Activated naive CD8-positive, alpha-beta T cell treated with anti-CD3 and anti-CD28 coated beads for 36 hours (primary cell): ENCODE data around the gene ALPL. TPM values are rescaled to one million over a fixed set of nuclear protein-coding genes. Genes with fewer than 3 reads are reported as not detected.
A peak's percentile ranks its signal among the peaks of the same experiment; 100 is the strongest.

Source experiments
- DNase-seq: peaks from one replicate; pipeline ENCODE4 v3.0.0; 2021
- H3K27ac Mint-ChIP-seq: one replicate; pipeline ENCODE4 v1.8.0; 2022; ENCODE audit warnings: mild to moderate bottlenecking, moderate library complexity, mixed read lengths
- H3K27me3 Mint-ChIP-seq: one replicate; pipeline ENCODE4 v1.8.0; 2022; ENCODE audit warnings: mild to moderate bottlenecking, mixed read lengths
- H3K36me3 Mint-ChIP-seq: one replicate; pipeline ENCODE4 v1.8.0; 2021; ENCODE audit warnings: mild to moderate bottlenecking, mixed read lengths
- H3K4me1 Mint-ChIP-seq: one replicate; pipeline ENCODE4 v1.8.0; 2021; ENCODE audit warnings: mixed read lengths
- H3K4me3 Mint-ChIP-seq: one replicate; pipeline ENCODE4 v1.8.0; 2022; ENCODE audit warnings: mild to moderate bottlenecking, moderate library complexity, mixed read lengths
- H3K9me3 Mint-ChIP-seq: one replicate; pipeline ENCODE4 v1.8.0; 2022; ENCODE audit warnings: mixed read lengths
- total RNA-seq, 2 experiments: library from RNA; stranded (reverse); gene quantifications; one replicate each; pipeline ENCODE4 v1.2.3, GENCODE V29; 2021

Gene ALPL
- total RNA-seq, 2 experiments from 2014 or later: not detected

- Mint-ChIP-seq H3K36me3 (no peaks in the 10 kb centered on the region), H3K27ac (no peak overlapping the region), H3K4me3 (no peak overlapping the region), H3K9me3 (no peaks in the 10 kb centered on the region), H3K4me1 (no peaks in the 10 kb centered on the region), H3K27me3 (peaks cover 27% of the 10 kb centered on the region)
- no peak for DNase-seq
Measured at GRCh38 chr1:21534146-21534545, 24.9 kb downstream of the ALPL start.

DNA sequence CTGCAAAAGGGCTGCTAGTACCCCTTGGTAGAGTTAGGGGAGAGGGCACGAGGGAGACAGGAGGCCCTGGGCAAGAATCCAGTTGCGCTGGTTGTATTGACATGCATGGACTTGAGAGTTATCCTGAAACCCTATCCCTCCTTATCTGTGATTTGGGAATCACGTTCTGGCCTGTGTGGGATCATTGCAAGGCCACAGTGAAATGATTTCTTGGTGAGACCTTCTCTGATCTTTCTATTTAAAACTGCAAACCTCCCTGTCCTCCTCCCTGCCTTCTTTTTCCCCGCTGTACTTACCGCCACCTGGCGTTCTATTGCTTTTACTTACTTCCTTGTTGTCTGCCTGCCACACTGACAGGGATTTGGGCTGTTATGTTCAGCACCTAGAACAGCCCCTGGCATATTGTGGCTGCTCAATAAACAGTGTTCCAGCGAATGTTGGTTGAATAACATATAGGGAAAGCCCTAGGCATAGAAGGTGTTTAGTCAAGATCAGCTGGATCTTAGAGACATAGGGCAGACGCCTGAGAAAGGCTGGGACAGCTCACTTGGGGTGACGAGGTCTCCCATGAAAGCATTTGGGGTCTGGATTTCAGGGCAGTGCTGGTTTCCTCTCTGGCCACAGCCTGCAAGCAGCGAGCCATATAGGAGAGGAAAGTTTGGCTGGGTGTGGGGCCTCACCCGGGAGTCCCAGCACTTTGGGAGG, 25.6 kb downstream of the ALPL start:
- H3K4me3 Mint-ChIP-seq: no peak overlapping the region
- H3K27ac Mint-ChIP-seq: no peak overlapping the region
- DNase-seq: peak; percentile 15
- H3K9me3 Mint-ChIP-seq: no peaks in the 10 kb centered on the region
- H3K27me3 Mint-ChIP-seq: peaks cover 27% of the 10 kb centered on the region
- H3K36me3 Mint-ChIP-seq: no peaks in the 10 kb centered on the region
- H3K4me1 Mint-ChIP-seq: no peaks in the 10 kb centered on the region

GRCh38 chr1:21536218-21536617, 27.0 kb downstream of the ALPL start:
- Mint-ChIP-seq H3K4me3 (no peak overlapping the region), H3K27ac (no peak overlapping the region), H3K4me1 (no peaks in the 10 kb centered on the region), H3K36me3 (no peaks in the 10 kb centered on the region), H3K9me3 (no peaks in the 10 kb centered on the region), H3K27me3 (peaks cover 28% of the 10 kb centered on the region)
- no peak for DNase-seq

DNA sequence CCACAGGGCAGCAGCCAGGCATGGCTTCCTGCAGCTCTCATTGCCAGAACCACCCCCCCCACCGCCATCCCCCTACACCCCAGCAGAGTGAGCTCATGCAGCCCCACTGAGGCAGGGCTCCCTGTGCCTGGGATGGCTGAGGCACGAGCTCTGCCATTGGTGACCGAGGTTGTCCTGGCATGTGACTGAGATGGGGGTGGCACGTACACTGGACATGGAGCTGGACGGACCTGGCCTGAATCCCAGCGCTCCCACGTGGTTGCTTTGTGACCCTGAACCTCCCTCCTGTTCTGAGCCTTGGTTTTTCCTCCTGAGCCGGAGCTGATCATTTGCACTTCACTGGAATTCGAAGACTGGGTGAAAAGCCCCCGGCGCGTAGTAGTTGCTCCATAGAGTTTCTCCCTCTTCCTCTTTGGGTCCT, 28.3 kb downstream of the ALPL start:
- no peak for DNase-seq
- Mint-ChIP-seq H3K9me3 (no peaks in the 10 kb centered on the region), H3K27me3 (peaks cover 26% of the 10 kb centered on the region), H3K36me3 (no peaks in the 10 kb centered on the region), H3K27ac (no peak overlapping the region), H3K4me1 (no peaks in the 10 kb centered on the region), H3K4me3 (no peak overlapping the region)

- Mint-ChIP-seq H3K4me1 (no peaks in the 10 kb centered on the region), H3K36me3 (no peaks in the 10 kb centered on the region), H3K9me3 (no peaks in the 10 kb centered on the region), H3K27me3 (peaks cover 22% of the 10 kb centered on the region), H3K27ac (no peak overlapping the region), H3K4me3 (no peak overlapping the region)
- DNase-seq: no peak
Measured at GRCh38 chr1:21537932-21538630, 28.9 kb downstream of the ALPL start.

DNA sequence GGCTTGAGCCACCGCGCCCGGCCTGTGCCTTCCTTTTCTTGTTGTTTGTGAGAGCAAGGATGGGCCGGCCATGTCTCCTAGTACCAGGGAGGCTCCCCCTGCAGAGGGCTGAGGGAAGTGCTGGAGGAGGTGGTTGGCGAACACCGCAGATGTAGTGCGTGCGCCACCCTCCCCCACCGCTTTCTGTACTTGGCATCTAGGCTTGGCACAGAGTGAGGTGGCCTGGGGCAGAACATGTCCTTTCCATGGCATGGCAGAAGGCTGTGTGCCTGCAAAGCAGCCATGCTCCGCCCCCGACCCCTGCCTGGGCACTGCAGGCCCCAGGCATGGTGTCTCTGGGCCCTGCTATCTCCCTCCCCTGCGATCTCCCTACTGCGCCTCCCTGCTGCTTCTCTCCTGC, 30.7 kb downstream of the ALPL start:
- no peak overlapping the region for H3K4me3 Mint-ChIP-seq
- H3K27ac Mint-ChIP-seq: no peak overlapping the region
- H3K9me3 Mint-ChIP-seq: no peaks in the 10 kb centered on the region
- H3K27me3 Mint-ChIP-seq: peaks cover 22% of the 10 kb centered on the region
- DNase-seq: peak; percentile 12
- H3K36me3 Mint-ChIP-seq: no peaks in the 10 kb centered on the region
- H3K4me1 Mint-ChIP-seq: no peaks in the 10 kb centered on the region

DNA sequence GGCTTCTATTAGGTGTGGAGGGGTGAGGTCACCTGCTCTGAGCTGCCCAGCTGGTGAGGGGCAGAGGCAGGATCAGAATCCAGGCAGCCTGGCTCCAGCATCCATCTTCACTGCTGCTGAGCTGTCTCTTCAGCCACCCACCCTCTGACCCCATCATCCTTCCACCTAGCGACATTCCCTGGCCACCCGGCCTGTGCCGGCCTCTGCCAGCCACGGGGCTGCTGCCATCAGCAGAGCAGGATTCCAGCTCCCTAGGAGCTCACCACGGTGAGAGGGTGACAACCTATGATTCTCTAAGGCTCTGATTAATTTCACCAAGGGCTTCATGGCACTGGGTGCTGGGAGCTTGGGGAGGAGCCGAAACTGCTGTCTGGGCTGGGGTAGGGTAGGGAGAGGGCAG, 32.1 kb downstream of the ALPL start:
- no peak for DNase-seq
- Mint-ChIP-seq H3K4me3 (no peak overlapping the region), H3K9me3 (no peaks in the 10 kb centered on the region), H3K4me1 (no peaks in the 10 kb centered on the region), H3K27ac (no peak overlapping the region), H3K36me3 (no peaks in the 10 kb centered on the region), H3K27me3 (peaks cover 22% of the 10 kb centered on the region)

GRCh38 chr1:21541835-21542234, 32.6 kb downstream of the ALPL start:
- no peak for DNase-seq
- Mint-ChIP-seq H3K36me3 (no peaks in the 10 kb centered on the region), H3K9me3 (no peaks in the 10 kb centered on the region), H3K27ac (no peak overlapping the region), H3K4me1 (no peaks in the 10 kb centered on the region), H3K4me3 (no peak overlapping the region), H3K27me3 (peaks cover 22% of the 10 kb centered on the region)

GRCh38 chr1:21543598-21543997, 34.4 kb downstream of the ALPL start:
- Mint-ChIP-seq H3K27ac (no peak overlapping the region), H3K9me3 (no peaks in the 10 kb centered on the region), H3K4me1 (no peaks in the 10 kb centered on the region), H3K27me3 (peaks cover 13% of the 10 kb centered on the region), H3K36me3 (no peaks in the 10 kb centered on the region), H3K4me3 (no peak overlapping the region)
- DNase-seq: no peak

- Mint-ChIP-seq H3K4me1 (no peaks in the 10 kb centered on the region), H3K27me3 (peaks cover 8% of the 10 kb centered on the region), H3K36me3 (no peaks in the 10 kb centered on the region), H3K27ac (no peak overlapping the region), H3K9me3 (no peaks in the 10 kb centered on the region), H3K4me3 (no peak overlapping the region)
- no peak for DNase-seq
Measured at GRCh38 chr1:21544095-21544494, 34.9 kb downstream of the ALPL start.

DNA sequence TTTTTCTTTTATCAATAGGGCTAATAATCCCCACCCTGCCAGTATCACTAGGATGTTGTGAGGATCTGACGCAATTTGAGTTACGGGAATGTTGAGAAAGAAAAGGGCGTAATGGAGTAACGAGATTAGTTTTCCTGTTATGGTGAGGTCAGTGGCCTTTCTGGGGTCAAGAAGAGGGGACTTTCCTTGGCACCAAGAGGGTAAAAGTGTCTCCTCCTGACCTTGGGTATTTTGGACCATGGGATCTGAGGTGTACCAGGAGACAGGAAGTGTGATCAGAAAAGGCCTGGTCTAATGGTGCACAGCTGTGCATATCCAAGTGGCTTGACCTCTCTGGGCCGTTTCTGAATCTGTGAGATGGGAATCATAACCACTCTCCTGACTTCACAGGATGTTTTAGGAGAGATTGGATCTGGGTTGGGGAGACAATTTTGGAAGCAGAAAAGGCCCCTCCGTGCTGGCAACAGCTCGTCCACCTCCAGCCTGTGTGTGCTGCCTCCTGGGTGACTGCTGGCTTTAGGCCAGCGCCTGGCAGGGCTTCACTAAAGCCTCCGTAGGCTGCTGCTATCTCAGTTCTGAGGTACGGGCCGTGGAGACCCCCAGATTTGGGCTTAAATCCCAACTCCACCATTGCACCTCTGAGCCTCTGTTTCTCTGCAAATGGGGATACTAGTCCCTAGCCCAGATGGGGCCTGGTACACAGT, 37.1 kb downstream of the ALPL start:
- Mint-ChIP-seq H3K27me3 (peaks cover 7% of the 10 kb centered on the region), H3K27ac (no peak overlapping the region), H3K4me1 (no peaks in the 10 kb centered on the region), H3K4me3 (no peak overlapping the region), H3K9me3 (no peaks in the 10 kb centered on the region), H3K36me3 (no peaks in the 10 kb centered on the region)
- DNase-seq: no peak

- H3K36me3 Mint-ChIP-seq: no peaks in the 10 kb centered on the region
- no peak for DNase-seq
- peaks cover 1% of the 10 kb centered on the region for H3K4me1 Mint-ChIP-seq
- H3K9me3 Mint-ChIP-seq: no peaks in the 10 kb centered on the region
- no peak overlapping the region for H3K4me3 Mint-ChIP-seq
- H3K27ac Mint-ChIP-seq: no peak overlapping the region
- peaks cover 9% of the 10 kb centered on the region for H3K27me3 Mint-ChIP-seq
Measured at GRCh38 chr1:21547876-21548275, 38.7 kb downstream of the ALPL start.

DNA sequence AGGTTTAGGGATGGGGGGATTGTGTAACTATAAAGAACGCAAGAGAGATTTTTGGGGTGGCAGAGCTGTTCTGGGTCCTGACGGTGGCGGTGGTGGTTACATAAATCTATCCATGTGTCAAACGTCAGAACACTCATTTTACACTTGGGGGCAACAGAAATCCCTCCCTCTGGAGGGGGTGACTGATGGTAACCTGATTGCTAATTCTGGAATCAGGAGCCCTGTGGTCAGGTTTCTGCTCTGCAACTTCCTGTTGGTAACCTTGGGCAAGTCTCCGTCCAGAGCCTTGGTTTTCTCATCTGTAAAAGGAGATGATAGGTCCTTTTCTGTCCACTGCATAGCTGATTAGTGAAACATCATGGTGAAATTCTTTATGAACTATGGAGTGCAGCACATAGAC, 40.9 kb downstream of the ALPL start:
- Mint-ChIP-seq H3K4me3 (no peak overlapping the region), H3K27ac (no peak overlapping the region), H3K9me3 (no peaks in the 10 kb centered on the region), H3K27me3 (peaks cover 20% of the 10 kb centered on the region), H3K36me3 (no peaks in the 10 kb centered on the region), H3K4me1 (peaks cover 1% of the 10 kb centered on the region)
- DNase-seq: no peak

- peaks cover 1% of the 10 kb centered on the region for H3K4me1 Mint-ChIP-seq
- H3K27ac Mint-ChIP-seq: no peak overlapping the region
- DNase-seq: no peak
- H3K4me3 Mint-ChIP-seq: no peak overlapping the region
- peaks cover 26% of the 10 kb centered on the region for H3K27me3 Mint-ChIP-seq
- H3K36me3 Mint-ChIP-seq: no peaks in the 10 kb centered on the region
- H3K9me3 Mint-ChIP-seq: no peaks in the 10 kb centered on the region
Measured at GRCh38 chr1:21550866-21551475, 41.7 kb downstream of the ALPL start.

DNA sequence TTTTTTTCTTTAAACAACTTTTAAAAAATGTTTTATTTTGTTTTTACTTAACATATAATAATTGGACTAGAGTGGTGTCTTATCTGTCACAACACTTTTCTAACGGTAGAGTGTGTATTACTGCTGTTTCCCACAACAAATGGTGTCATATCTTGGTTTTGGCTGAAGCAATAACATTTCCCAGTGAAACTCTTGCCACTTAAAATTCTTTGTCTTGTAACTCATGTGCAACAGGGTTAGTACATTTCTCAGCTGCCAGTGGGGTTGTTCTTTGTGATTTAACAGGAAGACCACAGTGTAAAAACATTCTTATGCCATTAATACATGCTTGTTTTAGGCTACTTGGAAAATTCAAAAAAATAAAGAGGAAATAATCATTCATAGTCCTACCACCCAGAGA, 43.5 kb downstream of the ALPL start:
- Mint-ChIP-seq H3K9me3 (no peaks in the 10 kb centered on the region), H3K4me1 (peaks cover 1% of the 10 kb centered on the region)

More for the DNA sequence above, 43.5 kb downstream of the ALPL start:
- DNase-seq: no peak
- no peaks in the 10 kb centered on the region for H3K36me3 Mint-ChIP-seq
- no peak overlapping the region for H3K4me3 Mint-ChIP-seq
- H3K27ac Mint-ChIP-seq: no peak overlapping the region
- peaks cover 32% of the 10 kb centered on the region for H3K27me3 Mint-ChIP-seq
